A549 (cell line): Measurements from ENCODE around the gene CPTP. TPM values are rescaled to one million over a fixed set of nuclear protein-coding genes. Genes with fewer than 3 reads are reported as not detected.

Experiments used
- ATAC-seq, 2 experiments: fragments of 200-7000 bp in 1 of 2; fragments of >200 bp in 1 of 2; cut with Nextera tagmentation in 1 of 2; cut with Tn5 transposase in 1 of 2; 3 replicates each; pipeline versions ENCODE4 v1.8.0 to v1.9.1; 2018 to 2020; ENCODE audit warnings: mild to moderate bottlenecking in 1 of 2, moderate library complexity in 1 of 2
- CTCF ChIA-PET: fragments of 300-600 bp; sonication (Branson Sonifier 250); formaldehyde crosslinking; extraction: SDS; loops from one replicate; lab custom pipeline; 2021; ENCODE audit warnings: antibody characterized with exemption, inconsistent platforms; lab: Yijun Ruan, JAX
- POLR2A ChIA-PET: fragments of 350-600 bp; formaldehyde crosslinking; extraction: SDS; loops from one replicate; lab custom pipeline; 2021; ENCODE audit warnings: antibody characterized with exemption, inconsistent platforms; lab: Yijun Ruan, JAX
- DNase-seq, 2 experiments: peaks; one replicate each; pipeline versions ENCODE4 v3.0.0 to v3.0.0-alpha.2; 2011 to 2016; ENCODE audit warnings: low read depth in 1 of 2, low spot score in 1 of 2
- FAIRE-seq: peaks from 2 replicates; lab custom pipeline; 2011; peaks lifted over from hg19 to GRCh38; lab: Jason Lieb, UNC
- H3K27ac ChIP-seq, 2 experiments: fragments of >200 bp; sonication (Bioruptor Twin); formaldehyde crosslinking; 3 replicates each; pipeline ENCODE4 v1.5.1; 2016 to 2017
- H3K4me1 ChIP-seq: fragments of >200 bp; sonication (Bioruptor Twin); formaldehyde crosslinking; 3 replicates; pipeline ENCODE4 v1.6.1; 2016
- H3K4me2 ChIP-seq: fragments of >200 bp; sonication (Bioruptor Twin); formaldehyde crosslinking; 3 replicates; pipeline ENCODE4 v1.6.1; 2016
- H3K4me3 ChIP-seq: fragments of >200 bp; sonication (Bioruptor Twin); formaldehyde crosslinking; 3 replicates; pipeline ENCODE4 v1.5.1; 2016
- H3K9me3 ChIP-seq: fragments of >200 bp; sonication (Bioruptor Twin); formaldehyde crosslinking; 3 replicates; pipeline ENCODE4 v1.6.1; 2016
- BCL3 ChIP-seq: fragments of >200 bp; sonication (Bioruptor Twin); formaldehyde crosslinking; IDR thresholded peaks from 3 replicates; pipeline ENCODE4 v1.6.1; 2016
- CHD4 ChIP-seq: fragments of 200-600 bp; sonication (generic); IDR thresholded peaks from 2 replicates; pipeline ENCODE4 v1.6.1; 2016; ENCODE audit warnings: antibody characterized with exemption, mild to moderate bottlenecking, borderline replicate concordance
- E2F6 ChIP-seq: IDR thresholded peaks from 2 replicates; pipeline ENCODE4 v1.6.1; 2012; ENCODE audit warnings: low read depth, borderline replicate concordance
- EHF ChIP-seq: fragments of 250-450 bp; sonication (Bioruptor Pico); IDR thresholded peaks from 2 replicates; pipeline ENCODE4 v1.5.0; 2020; ENCODE audit warnings: mild to moderate bottlenecking
- ESRRA ChIP-seq: fragments of 150-350 bp; IDR thresholded peaks from 2 replicates; pipeline ENCODE4 v1.6.1; 2014; ENCODE audit warnings: mild to moderate bottlenecking, low read length, borderline replicate concordance
- FOSB ChIP-seq: fragments of 250-450 bp; sonication (Bioruptor Pico); IDR thresholded peaks from 2 replicates; pipeline ENCODE4 v1.5.0; 2020; ENCODE audit warnings: mild to moderate bottlenecking, moderate library complexity
- HDAC2 ChIP-seq: fragments of 200-600 bp; sonication (generic); IDR thresholded peaks from 2 replicates; pipeline ENCODE4 v1.6.1; 2016
- JUN ChIP-seq, 2 experiments: fragments of >200 bp; sonication (Bioruptor Twin); formaldehyde crosslinking; IDR thresholded peaks; 2 replicates in 1 of 2; 3 replicates in 1 of 2; pipeline ENCODE4 v1.6.1; 2016 to 2017
- JUNB ChIP-seq: fragments of >200 bp; sonication (Bioruptor Twin); formaldehyde crosslinking; IDR thresholded peaks from 2 replicates; pipeline ENCODE4 v1.6.1; 2016
- MYC ChIP-seq: IDR thresholded peaks from 2 replicates; pipeline ENCODE4 v1.6.1; 2012; ENCODE audit warnings: mild to moderate bottlenecking, inconsistent platforms, low read length, improper control_type of control experiment, borderline replicate concordance
- RAD21 ChIP-seq, 2 experiments: fragments of >200 bp in 1 of 2; sonication (Bioruptor Twin) in 1 of 2; formaldehyde crosslinking in 1 of 2; IDR thresholded peaks in 1 of 2; conservative IDR thresholded peaks in 1 of 2; 2 replicates in 1 of 2; 3 replicates in 1 of 2; pipeline ENCODE4 v1.6.1; 2012 to 2018; ENCODE audit warnings: inconsistent platforms in 1 of 2
- RARB ChIP-seq: fragments of 250-450 bp; sonication (Bioruptor Pico); IDR thresholded peaks from 2 replicates; pipeline ENCODE4 v1.8.0; 2021; ENCODE audit warnings: mild to moderate bottlenecking, moderate library complexity
- RCOR1 ChIP-seq: fragments of 150-350 bp; IDR thresholded peaks from 2 replicates; pipeline ENCODE4 v1.6.1; 2014; ENCODE audit warnings: antibody characterized with exemption, low read length, low read depth
- SMC3 ChIP-seq: fragments of >200 bp; sonication (Bioruptor Twin); formaldehyde crosslinking; IDR thresholded peaks from 3 replicates; pipeline ENCODE4 v1.6.1; 2018; ENCODE audit warnings: inconsistent platforms
- ZNF302 ChIP-seq: fragments of 250-450 bp; sonication (Bioruptor Pico); IDR thresholded peaks from 2 replicates; pipeline ENCODE4 v1.9.0; 2021; ENCODE audit warnings: inconsistent platforms, mild to moderate bottlenecking, moderate library complexity
- WGBS: methylation state at CpG from one replicate; pipeline ENCODE4 v1.1.6; 2017; ENCODE audit errors: missing lambda C conversion rate; 5-methylcytosine and 5-hydroxymethylcytosine counted together
- polyA plus RNA-seq, 4 experiments: library from polyadenylated mRNA; depleted of rRNA in 3 of 4; stranded (reverse); fragments of >200 nt; fragmentation: RNase III in 1 of 4; extraction: RNeasy Plus Mini Kit Qiagen cat#74134 plus additional on column Dnase treatment in 1 of 4; gene quantifications; 2 replicates in 3 of 4; 3 replicates in 1 of 4; pipeline ENCODE4 v1.2.3, GENCODE V29; 2011 to 2017
- TF ChIP-seq, protein P1 (sequence below): fragments of 250-450 bp; sonication (Bioruptor Pico); IDR thresholded peaks from 2 replicates; pipeline ENCODE4 v1.5.0; 2021; ENCODE audit warnings: mild to moderate bottlenecking, moderate library complexity, borderline replicate concordance

Gene CPTP
- polyA plus RNA-seq, 2 of the 4 experiments (the other 2 are of a cell fraction) = 4.3 to 11.9 TPM

GRCh38 chr1:1286313-1287261 lies 38.0 kb upstream of the CPTP start:
- H3K4me3 ChIP-seq = no peak overlapping the region
- H3K4me1 ChIP-seq = peaks cover 8% of the 10 kb centered on the region; the same call in 2 of the 3 replicates
- FAIRE-seq = no peak
- H3K9me3 ChIP-seq = no peaks in the 10 kb centered on the region
- WGBS = 87% methylated on average over 4 of the region's 50 CpGs
- no peak for DNase-seq
- TF ChIP-seq EHF (CRISPR knock-in tag) (no peak), MYC (no peak), ESRRA (no peak)
- TF ChIP-seq, protein P1, sequence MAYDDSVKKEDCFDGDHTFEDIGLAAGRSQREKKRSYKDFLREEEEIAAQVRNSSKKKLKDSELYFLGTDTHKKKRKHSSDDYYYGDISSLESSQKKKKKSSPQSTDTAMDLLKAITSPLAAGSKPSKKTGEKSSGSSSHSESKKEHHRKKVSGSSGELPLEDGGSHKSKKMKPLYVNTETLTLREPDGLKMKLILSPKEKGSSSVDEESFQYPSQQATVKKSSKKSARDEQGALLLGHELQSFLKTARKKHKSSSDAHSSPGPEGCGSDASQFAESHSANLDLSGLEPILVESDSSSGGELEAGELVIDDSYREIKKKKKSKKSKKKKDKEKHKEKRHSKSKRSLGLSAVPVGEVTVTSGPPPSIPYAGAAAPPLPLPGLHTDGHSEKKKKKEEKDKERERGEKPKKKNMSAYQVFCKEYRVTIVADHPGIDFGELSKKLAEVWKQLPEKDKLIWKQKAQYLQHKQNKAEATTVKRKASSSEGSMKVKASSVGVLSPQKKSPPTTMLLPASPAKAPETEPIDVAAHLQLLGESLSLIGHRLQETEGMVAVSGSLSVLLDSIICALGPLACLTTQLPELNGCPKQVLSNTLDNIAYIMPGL (CRISPR knock-in tag) = no peak
- POLR2A ChIA-PET = no interaction called here
- CTCF ChIA-PET = interaction anchor here (1.1 to 1.2 kb wide), 2 partner anchors 165 to 302 kb away, joined by 3 to 5 read pairs; no protein-coding TSS in a partner anchor
- H3K27ac ChIP-seq = no peak overlapping the region
- ATAC-seq = no peak
- H3K4me2 ChIP-seq = no peak overlapping the region

- no peak for DNase-seq
- H3K4me2 ChIP-seq = no peak overlapping the region
- ChIA-PET POLR2A (no interaction called here), CTCF (interaction anchor here (1.1 kb wide), 1 partner anchor 166 kb away, joined by 5 read pairs; no protein-coding TSS in a partner anchor)
- no peak overlapping the region for H3K27ac ChIP-seq
- ATAC-seq = no peak
- FAIRE-seq = no peak
- no peaks in the 10 kb centered on the region; the same call in 2 of the 3 replicates for H3K4me1 ChIP-seq
- no peak overlapping the region for H3K4me3 ChIP-seq
- TF ChIP-seq JUN (IDR thresholded peaks at IDR 0.05) (no peak), MYC (no peak), ZNF302 (CRISPR knock-in tag) (no peak), RARB (no peak), CHD4 (no peak), RCOR1 (no peak), JUNB (no peak), HDAC2 (no peak), E2F6 (no peak), FOSB (no peak)
- no peaks in the 10 kb centered on the region for H3K9me3 ChIP-seq
- 94% methylated on average over 15 of the region's 46 CpGs for WGBS
These were observed 37.1 kb upstream of the CPTP start for GRCh38 chr1:1287288-1288110.

- Histone ChIP-seq H3K4me1 (no peaks in the 10 kb centered on the region), H3K4me3 (no peak overlapping the region), H3K27ac (no peak overlapping the region), H3K9me3 (no peaks in the 10 kb centered on the region), H3K4me2 (no peak overlapping the region)
- peak; percentile 13 to 28; a peak in 1 of 5 replicates for TF ChIP-seq RAD21 (conservative IDR thresholded peaks at IDR 0.05 in 1 of 2, IDR thresholded peaks at IDR 0.05 in 1 of 2)
- 0 out of 3 replicates have a peak, but pooled peaks have one; percentile 12 for TF ChIP-seq SMC3
- no peak for TF ChIP-seq BCL3
- no peak for FAIRE-seq
- ATAC-seq = peak; percentile 50 to 66; a peak in 5 of 6 replicates
- DNase-seq = peak in 1 of 2 experiments; percentile 51
- 88% methylated on average over 5 of the region's 15 CpGs for whole genome bisulfite sequencing
- POLR2A ChIA-PET = no interaction called here
- CTCF ChIA-PET = interaction anchor here (0.5 to 3.5 kb wide), 11 partner anchors 9 to 350 kb away, joined by 3 to 72 read pairs (median 4); partner anchors contain the start of genes PERM1, SCNN1D, TAS1R3 and UBE2J2
These were observed 34.3 kb upstream of the CPTP start for GRCh38 chr1:1290238-1290731.
